ENCODE measurements around the gene SLC2A2. TPM values are rescaled to one million over a fixed set of nuclear protein-coding genes. Genes with fewer than 3 reads are reported as not detected.

The SLC2A2 gene
- total and polyA plus RNA-seq, 9 donors, result 0.10 to 0.36 (median 0.18) TPM; not detected in 6

GRCh38 chr3:170997961-170998913, 28.3 kb downstream of the SLC2A2 start:
- intact Hi-C loops (cut with DNase I), result no loop called here
- no peak for DNase-seq
- TF ChIP-seq POLR2A (IDR thresholded peaks at IDR 0.05) (no peak), CTCF (IDR thresholded peaks at IDR 0.05) (no peak), EP300 (IDR thresholded peaks at IDR 0.05) (no peak)
- no peak overlapping the region for H3K27ac ChIP-seq
- H3K27me3 ChIP-seq, result no peaks in the 10 kb centered on the region
- no peaks in the 10 kb centered on the region for H3K9me3 ChIP-seq
- H3K36me3 ChIP-seq, result no peaks in the 10 kb centered on the region
- 42 to 66% (median 49%) methylated on average over 5 of the region's 5 CpGs for WGBS, 3 donors
- peaks cover 2% of the 10 kb centered on the region for H3K4me1 ChIP-seq (ENCODE audit: insufficient read depth)
- no peak overlapping the region for H3K4me3 ChIP-seq

- H3K4me1 ChIP-seq (ENCODE audit: insufficient read depth), result no peaks in the 10 kb centered on the region
- no peaks in the 10 kb centered on the region for H3K27me3 ChIP-seq
- no peaks in the 10 kb centered on the region for H3K36me3 ChIP-seq
- DNase-seq, result no peak
- intact Hi-C loops (cut with DNase I), result no loop called here
- H3K4me3 ChIP-seq, result no peak overlapping the region
- no peak overlapping the region for H3K27ac ChIP-seq
- TF ChIP-seq CTCF (IDR thresholded peaks at IDR 0.05) (no peak), EP300 (IDR thresholded peaks at IDR 0.05) (no peak), POLR2A (IDR thresholded peaks at IDR 0.05) (no peak)
- WGBS, 3 donors, result 75 to 93% (median 87%) methylated on average over 2 of the region's 2 CpGs
- no peaks in the 10 kb centered on the region for H3K9me3 ChIP-seq
Observed at GRCh38 chr3:170992854-170993253, 33.7 kb downstream of the SLC2A2 start.

GRCh38 chr3:170991664-170992063, 34.9 kb downstream of the SLC2A2 start:
- no peak overlapping the region for H3K4me3 ChIP-seq
- H3K27me3 ChIP-seq, result no peaks in the 10 kb centered on the region
- H3K27ac ChIP-seq, result no peak overlapping the region
- WGBS, 3 donors, result 77 to 89% (median 84%) methylated on average over 2 of the region's 2 CpGs
- DNase-seq, result no peak
- no peak for TF ChIP-seq CTCF (IDR thresholded peaks at IDR 0.05)
- no peak for TF ChIP-seq EP300 (IDR thresholded peaks at IDR 0.05)
- TF ChIP-seq POLR2A (IDR thresholded peaks at IDR 0.05), result no peak
- intact Hi-C loops (cut with DNase I), result no loop called here
- H3K36me3 ChIP-seq, result no peaks in the 10 kb centered on the region
- no peaks in the 10 kb centered on the region for H3K9me3 ChIP-seq
- no peaks in the 10 kb centered on the region for H3K4me1 ChIP-seq (ENCODE audit: insufficient read depth)

DNA sequence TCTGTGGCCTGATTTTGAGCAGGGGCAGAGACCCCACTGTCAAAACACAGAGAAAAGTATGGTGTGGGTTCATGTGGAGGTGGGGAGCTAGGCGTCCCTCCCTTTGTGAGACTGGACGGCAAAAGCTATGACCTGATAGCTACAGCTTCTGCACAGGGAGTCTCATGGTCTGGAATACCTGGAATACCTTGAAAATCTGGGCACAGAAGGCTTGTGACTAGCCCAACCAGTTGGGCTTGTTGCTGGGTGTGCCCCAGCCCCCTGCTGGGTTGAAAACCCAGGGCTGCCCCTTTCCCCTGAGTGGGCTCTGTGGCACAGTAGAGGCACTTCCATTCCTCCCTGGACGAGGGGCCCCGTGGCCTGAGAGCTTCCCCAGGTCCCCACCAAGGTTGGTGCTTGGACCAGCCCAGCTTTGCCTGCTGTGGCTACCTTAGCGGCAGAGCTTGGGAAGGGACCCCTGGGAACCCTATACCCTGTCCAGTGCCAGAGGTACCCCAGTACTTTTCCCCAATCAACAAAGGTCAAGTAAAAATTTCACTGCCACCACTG, 37.3 kb downstream of the SLC2A2 start:
- no peak for TF ChIP-seq POLR2A (IDR thresholded peaks at IDR 0.05)
- TF ChIP-seq CTCF (IDR thresholded peaks at IDR 0.05), result no peak
- no peak for TF ChIP-seq EP300 (IDR thresholded peaks at IDR 0.05)
- Histone ChIP-seq H3K36me3 (no peaks in the 10 kb centered on the region), H3K27ac (no peak overlapping the region), H3K27me3 (no peaks in the 10 kb centered on the region), H3K9me3 (no peaks in the 10 kb centered on the region), H3K4me3 (no peak overlapping the region), H3K4me1 (ENCODE audit: insufficient read depth) (no peaks in the 10 kb centered on the region)
- DNase-seq, result no peak
- intact Hi-C loops (cut with DNase I), result no loop called here
- WGBS, 3 donors, result 88 to 92% (median 92%) methylated on average over 5 of the region's 5 CpGs

Measured in ovary (tissue), 9 donors.